Caco-2 (cell line): ENCODE measurements around the gene ARMH1. TPM values are rescaled to one million over a fixed set of nuclear protein-coding genes. Genes with fewer than 3 reads are reported as not detected.

Source experiments
- BruUV-seq: library from RNA; stranded (reverse); fragments of 400-500 nt; replicated peaks from 2 replicates; lab custom pipeline; 2021; lab: Mats Ljungman, UMichigan
- CTCF ChIA-PET: fragments of 300-600 bp; sonication (Branson Sonifier 250); formaldehyde crosslinking; loops from one replicate; lab custom pipeline; 2022; ENCODE audit warnings: antibody characterized with exemption; lab: Charles Lee
- POLR2A ChIA-PET: fragments of 300-600 bp; sonication (Branson Sonifier 250); formaldehyde crosslinking; loops from one replicate; lab custom pipeline; 2022; ENCODE audit warnings: antibody characterized with exemption; lab: Charles Lee
- DNase-seq, 2 experiments: peaks; one replicate each; pipeline versions ENCODE4 v3.0.0 to v3.0.0-alpha.2; 2020 to 2022
- H3K27me3 ChIP-seq: replicated peaks from 2 replicates; pipeline ENCODE4 v1.6.0; 2011; ENCODE audit warnings: low read length; ENCODE audit not compliant: control insufficient read depth, insufficient read depth
- H3K36me3 ChIP-seq: 2 replicates; pipeline ENCODE4 v1.5.1; 2011; ENCODE audit warnings: low read length; ENCODE audit not compliant: control insufficient read depth, insufficient read depth
- H3K4me1 ChIP-seq: fragments of 250-450 bp; sonication (Bioruptor Pico); 2 replicates; pipeline ENCODE4 v1.5.1; 2020; ENCODE audit warnings: mild to moderate bottlenecking
- H3K4me3 ChIP-seq: 2 replicates; pipeline ENCODE4 v1.5.1; 2011; ENCODE audit warnings: low read depth, mild to moderate bottlenecking, control low read depth, low read length
- H3K9me3 ChIP-seq: fragments of 250-450 bp; sonication (Bioruptor Pico); 2 replicates; pipeline ENCODE4 v1.5.1; 2020; ENCODE audit warnings: mild to moderate bottlenecking, moderate library complexity
- H3K27ac Mint-ChIP-seq: one replicate; pipeline ENCODE4 v1.8.0; 2022; ENCODE audit warnings: mixed read lengths; ENCODE audit not compliant: unreplicated experiment
- H3K27me3 Mint-ChIP-seq: one replicate; pipeline ENCODE4 v1.8.0; 2022; ENCODE audit warnings: mixed read lengths; ENCODE audit not compliant: insufficient read depth, unreplicated experiment
- H3K36me3 Mint-ChIP-seq: one replicate; pipeline ENCODE4 v1.8.0; 2022; ENCODE audit warnings: mild to moderate bottlenecking, mixed read lengths; ENCODE audit not compliant: insufficient read depth, unreplicated experiment
- H3K4me1 Mint-ChIP-seq: one replicate; pipeline ENCODE4 v1.8.0; 2022; ENCODE audit warnings: low read depth, mixed read lengths; ENCODE audit not compliant: unreplicated experiment
- H3K4me3 Mint-ChIP-seq: one replicate; pipeline ENCODE4 v1.8.0; 2022; ENCODE audit warnings: mild to moderate bottlenecking, moderate library complexity, mixed read lengths; ENCODE audit not compliant: unreplicated experiment
- H3K9me3 Mint-ChIP-seq: one replicate; pipeline ENCODE4 v1.8.0; 2022; ENCODE audit warnings: mixed read lengths; ENCODE audit not compliant: unreplicated experiment
- CTCF ChIP-seq, 2 experiments: fragments of 200-600 bp in 1 of 2; IDR thresholded peaks; 1 replicate in 1 of 2; 2 replicates in 1 of 2; pipeline versions ENCODE4 v1.5.1 to v1.8.0; 2011 to 2022; ENCODE audit warnings: antibody characterized with exemption in 1 of 2, control low read depth in 1 of 2, inconsistent platforms in 1 of 2, low read depth in 1 of 2, low read length in 1 of 2, mild to moderate bottlenecking in 1 of 2, moderate library complexity in 1 of 2; ENCODE audit not compliant: insufficient read depth in 1 of 2, severe bottlenecking in 1 of 2, unreplicated experiment in 1 of 2
- intact Hi-C: fragments of 100-400 bp; cut with micrococcal nuclease; formaldehyde crosslinking; loops from one replicate; pipeline ENCODE4 v1.10.0; 2022; ENCODE audit not compliant: unreplicated experiment
- total RNA-seq: library from RNA; stranded (reverse); gene quantifications from 2 replicates; pipeline ENCODE4 v1.2.3, GENCODE V29; 2022

Gene ARMH1
- total RNA-seq, 1 experiment from 2014 or later: not detected

- POLR2A ChIA-PET: no interaction called here
- Mint-ChIP-seq H3K4me1 (no peaks in the 10 kb centered on the region), H3K36me3 (peaks cover 8% of the 10 kb centered on the region), H3K9me3 (no peaks in the 10 kb centered on the region), H3K27ac (no peak overlapping the region), H3K4me3 (no peak overlapping the region), H3K27me3 (no peaks in the 10 kb centered on the region)
- Histone ChIP-seq H3K9me3 (no peaks in the 10 kb centered on the region), H3K4me3 (no peak overlapping the region), H3K4me1 (peaks cover 3% of the 10 kb centered on the region; the same call in 1 of the 2 replicates), H3K36me3 (no peaks in the 10 kb centered on the region), H3K27me3 (no peaks in the 10 kb centered on the region)
- TF ChIP-seq CTCF (IDR thresholded peaks at IDR 0.05; ENCODE audit: insufficient read depth in 1 of 2, low read depth in 1 of 2, low read length in 1 of 2, severe bottlenecking in 1 of 2, unreplicated experiment in 1 of 2): peak; percentile 44 to 61
- intact Hi-C loops: loop anchor here (1.0 kb wide), 1 partner anchor 22 kb away; no protein-coding TSS in a partner anchor
- CTCF ChIA-PET: no interaction called here
- DNase-seq: peak in 1 of 2 experiments; percentile 46
- BruUV-seq: no TSS peak
These were observed 2.8 kb downstream of the ARMH1 start for GRCh38 chr1:44677201-44677766.

DNA sequence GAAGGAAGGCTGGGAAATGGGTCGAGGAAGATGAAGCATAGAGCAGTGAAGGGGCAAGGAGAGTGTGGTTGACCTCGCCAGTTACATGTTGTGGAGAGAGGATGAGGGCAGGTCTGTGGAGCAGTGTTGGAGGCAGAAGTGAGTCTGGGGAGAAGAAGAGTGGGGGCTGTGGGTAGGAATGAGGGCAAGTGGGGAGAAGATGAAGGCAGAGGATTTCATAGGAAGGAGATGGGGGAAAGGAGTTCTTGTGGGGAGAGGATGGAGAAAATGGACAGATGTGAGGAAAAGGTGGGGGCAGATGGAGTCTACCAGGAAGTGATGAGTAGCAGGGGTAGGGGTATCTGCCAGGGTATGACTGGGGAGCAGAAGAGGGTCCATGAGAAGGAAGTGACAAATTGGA lies 3.6 kb downstream of the ARMH1 start:
- Histone ChIP-seq H3K4me3 (no peak overlapping the region), H3K4me1 (peaks cover 3% of the 10 kb centered on the region; the same call in 1 of the 2 replicates), H3K9me3 (no peaks in the 10 kb centered on the region), H3K36me3 (no peaks in the 10 kb centered on the region), H3K27me3 (no peaks in the 10 kb centered on the region)
- Mint-ChIP-seq H3K4me1 (no peaks in the 10 kb centered on the region), H3K27ac (no peak overlapping the region), H3K4me3 (no peak overlapping the region), H3K36me3 (peaks cover 8% of the 10 kb centered on the region), H3K9me3 (no peaks in the 10 kb centered on the region), H3K27me3 (no peaks in the 10 kb centered on the region)
- ChIA-PET POLR2A (no interaction called here), CTCF (no interaction called here)
- DNase-seq: no peak
- BruUV-seq: no TSS peak
- TF ChIP-seq CTCF (IDR thresholded peaks at IDR 0.05; ENCODE audit: insufficient read depth in 1 of 2, low read depth in 1 of 2, low read length in 1 of 2, severe bottlenecking in 1 of 2, unreplicated experiment in 1 of 2): no peak
- intact Hi-C loops: no loop called here

GRCh38 chr1:44678626-44679025 lies 4.1 kb downstream of the ARMH1 start:
- ChIA-PET POLR2A (no interaction called here), CTCF (no interaction called here)
- no peak for DNase-seq
- intact Hi-C loops: no loop called here
- Histone ChIP-seq H3K4me1 (peaks cover 3% of the 10 kb centered on the region; the same call in 1 of the 2 replicates), H3K9me3 (no peaks in the 10 kb centered on the region), H3K36me3 (no peaks in the 10 kb centered on the region), H3K27me3 (no peaks in the 10 kb centered on the region), H3K4me3 (no peak overlapping the region)
- Mint-ChIP-seq H3K9me3 (no peaks in the 10 kb centered on the region), H3K36me3 (peaks cover 8% of the 10 kb centered on the region), H3K27me3 (no peaks in the 10 kb centered on the region), H3K4me3 (no peak overlapping the region), H3K27ac (no peak overlapping the region), H3K4me1 (no peaks in the 10 kb centered on the region)
- BruUV-seq: no TSS peak
- TF ChIP-seq CTCF (IDR thresholded peaks at IDR 0.05; ENCODE audit: insufficient read depth in 1 of 2, low read depth in 1 of 2, low read length in 1 of 2, severe bottlenecking in 1 of 2, unreplicated experiment in 1 of 2): no peak
